T-helper 1 cell (primary cell): ENCODE results near the gene ARID5B.

Experiments
- DNase-seq, 5 donors: peaks; one replicate each; pipeline ENCODE4 v3.0.0-alpha.2; 2012 to 2020

ARID5B gene

DNA sequence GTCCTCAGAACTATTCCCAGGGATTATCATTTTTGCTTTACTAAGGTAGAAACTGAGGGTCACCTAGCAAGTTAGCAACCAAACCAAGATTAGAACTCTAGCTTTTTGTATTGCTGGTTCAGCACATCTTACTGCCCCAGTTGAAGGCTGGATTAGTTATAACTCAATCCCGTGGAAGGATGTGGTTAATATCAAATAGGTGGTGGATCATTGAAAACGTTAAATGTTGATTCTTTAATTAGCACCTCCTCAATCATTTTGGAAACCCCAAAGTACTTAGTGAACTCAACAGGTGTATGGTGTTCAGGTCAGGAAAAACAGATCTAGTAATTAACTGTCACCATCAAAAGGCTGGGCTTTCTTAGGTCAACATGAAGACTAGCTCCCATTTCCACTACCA lies 152.4 kb downstream of the ARID5B start:
- no peak for DNase-seq

DNA sequence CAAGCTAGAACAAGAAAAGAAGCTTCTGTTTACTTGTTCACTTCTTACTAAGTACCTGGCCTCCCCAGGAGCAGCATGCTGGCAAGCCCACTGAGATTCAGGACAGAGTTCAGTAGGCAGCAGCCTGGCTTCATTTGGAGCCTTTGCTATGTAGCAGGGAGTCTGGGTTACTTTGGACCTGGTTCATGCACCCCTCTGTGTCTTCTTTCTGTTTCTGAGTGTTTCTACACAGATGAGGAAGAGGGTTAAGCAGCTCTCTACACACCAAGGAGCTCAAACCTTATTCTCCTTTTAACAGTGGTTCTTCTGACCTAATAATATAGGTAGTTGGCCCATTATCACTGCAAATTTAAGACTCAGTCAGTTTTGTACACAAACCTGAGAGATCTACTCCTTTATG lies 152.9 kb downstream of the ARID5B start:
- DNase-seq: peak in 1 of 5 donors; percentile 55

- peak in 1 of 5 donors; percentile 47 for DNase-seq
Observed at GRCh38 chr10:62054830-62055229, 153.3 kb downstream of the ARID5B start.

DNA sequence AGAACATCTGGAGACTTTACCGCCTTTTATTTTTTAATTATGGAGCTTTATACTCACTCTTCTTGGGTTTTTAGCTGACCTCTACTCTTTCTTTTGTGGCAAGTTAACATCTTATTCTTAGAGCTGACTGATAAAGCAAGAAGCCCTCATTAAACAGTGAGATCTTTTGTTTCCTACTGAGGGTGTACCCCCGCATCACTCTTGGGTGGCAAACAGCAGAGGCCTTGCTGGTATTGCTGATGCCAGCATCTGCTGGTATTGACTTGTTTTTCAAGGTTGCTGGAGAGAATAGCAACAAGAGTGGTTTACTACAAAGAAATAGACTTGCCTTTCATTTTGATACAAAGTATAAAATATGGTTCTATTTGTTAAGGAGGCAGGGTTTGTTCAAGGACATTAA lies 154.7 kb downstream of the ARID5B start:
- no peak for DNase-seq

DNA sequence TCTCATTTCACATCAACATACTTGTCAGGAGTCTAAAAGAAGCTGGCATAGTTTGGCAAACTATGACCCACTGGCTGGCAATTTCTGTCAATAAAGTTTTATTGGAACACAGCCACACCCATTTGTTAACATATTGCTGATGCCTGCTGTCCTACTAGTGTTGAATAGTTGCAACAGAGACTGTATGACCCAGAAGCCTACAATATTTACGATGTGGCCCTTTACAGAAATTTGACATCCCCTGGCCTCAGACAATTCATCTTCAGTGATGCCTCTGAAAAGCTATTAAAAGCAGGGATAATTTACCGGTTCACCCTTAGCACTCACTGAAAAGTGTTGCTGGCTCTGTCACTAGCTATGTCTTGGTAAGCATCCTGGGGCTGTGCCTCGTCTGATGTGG lies 155.2 kb downstream of the ARID5B start:
- no peak for DNase-seq

DNA sequence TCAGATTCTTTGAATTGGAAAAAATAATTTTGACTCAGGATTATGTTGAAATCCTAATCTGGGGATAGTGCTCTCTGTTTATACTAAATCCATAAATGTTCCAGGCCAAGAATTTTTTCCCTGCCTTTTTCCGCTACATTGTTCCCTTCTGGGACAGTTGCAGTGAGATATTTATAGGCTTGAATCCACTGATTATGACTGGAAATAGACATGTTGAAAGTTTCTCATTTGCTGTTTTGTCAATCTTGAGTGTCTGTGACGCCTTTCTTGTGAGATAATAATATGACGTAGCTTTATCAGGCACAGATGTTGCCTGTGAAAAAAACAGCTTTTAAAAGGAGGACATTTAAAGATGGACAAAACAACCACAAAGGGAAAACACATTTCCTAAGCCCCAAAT lies 155.9 kb downstream of the ARID5B start:
- DNase-seq: no peak

- no peak for DNase-seq
Observed at GRCh38 chr10:62057850-62058249, 156.4 kb downstream of the ARID5B start.

DNA sequence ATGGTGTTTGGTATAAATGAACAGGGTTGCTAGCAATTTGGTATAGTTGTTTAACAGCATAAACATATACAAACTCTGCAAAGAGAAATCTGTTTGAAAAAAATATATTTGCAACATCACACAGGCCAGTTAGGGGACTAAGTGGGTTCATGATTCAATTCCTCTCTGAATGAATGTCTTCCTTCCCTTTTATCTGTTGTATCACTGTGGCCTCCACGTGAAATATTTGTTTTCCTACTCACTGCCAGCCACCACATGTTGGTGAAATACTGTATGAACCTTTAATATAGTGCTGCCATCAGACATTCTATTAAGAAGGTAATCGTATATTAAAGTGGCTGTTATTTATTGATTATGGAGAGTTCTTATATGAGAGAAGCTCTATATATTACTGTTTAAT lies 157.0 kb downstream of the ARID5B start:
- no peak for DNase-seq

DNA sequence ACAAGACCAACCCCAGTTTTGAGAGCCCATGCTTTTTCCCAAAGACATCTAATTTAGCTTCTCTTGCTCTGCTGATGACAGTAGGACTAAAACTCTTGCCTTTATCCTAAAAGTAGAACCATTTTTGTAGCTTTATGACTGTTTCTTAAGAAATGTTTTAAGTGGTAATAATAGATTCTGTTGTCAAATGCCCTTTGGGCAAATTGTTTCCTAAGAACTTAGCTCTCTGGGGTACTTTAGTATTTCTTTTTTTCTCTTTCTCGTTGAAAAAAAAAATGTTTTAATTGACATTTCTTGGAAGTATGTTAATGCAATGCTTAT lies 157.4 kb downstream of the ARID5B start:
- DNase-seq: no peak

DNA sequence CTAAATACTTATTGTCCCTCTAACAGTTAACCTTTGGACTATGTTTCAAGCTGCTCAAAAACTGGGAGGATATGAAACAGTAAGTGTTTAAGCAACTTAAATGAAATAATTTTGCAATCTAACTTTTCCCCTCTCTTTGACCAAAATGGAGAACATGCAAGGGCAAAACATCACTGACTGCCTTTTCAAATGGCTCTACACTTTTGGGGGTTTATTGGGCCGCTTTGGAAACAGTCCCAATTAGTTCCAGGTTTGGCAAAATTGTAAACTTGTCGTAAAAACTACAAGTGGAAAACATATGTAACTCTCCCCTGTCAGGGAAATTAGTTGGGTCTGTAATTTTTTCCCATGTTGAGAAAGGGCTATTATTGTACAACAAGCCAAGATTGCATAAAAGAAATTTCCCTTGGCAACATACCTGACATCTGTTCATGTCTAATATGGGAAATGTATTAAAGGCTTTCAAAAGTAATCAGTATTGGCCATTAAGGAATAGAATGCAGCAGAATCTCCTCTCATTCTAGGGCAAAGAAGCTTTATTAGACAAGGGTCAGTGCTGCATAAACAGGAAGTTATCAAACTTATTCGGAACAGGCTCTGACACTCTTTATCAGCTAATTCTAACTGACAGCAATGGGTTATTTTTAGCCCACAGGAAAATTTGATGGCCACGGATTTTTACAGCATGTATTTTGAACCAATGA lies 157.9 kb downstream of the ARID5B start:
- DNase-seq: no peak

DNA sequence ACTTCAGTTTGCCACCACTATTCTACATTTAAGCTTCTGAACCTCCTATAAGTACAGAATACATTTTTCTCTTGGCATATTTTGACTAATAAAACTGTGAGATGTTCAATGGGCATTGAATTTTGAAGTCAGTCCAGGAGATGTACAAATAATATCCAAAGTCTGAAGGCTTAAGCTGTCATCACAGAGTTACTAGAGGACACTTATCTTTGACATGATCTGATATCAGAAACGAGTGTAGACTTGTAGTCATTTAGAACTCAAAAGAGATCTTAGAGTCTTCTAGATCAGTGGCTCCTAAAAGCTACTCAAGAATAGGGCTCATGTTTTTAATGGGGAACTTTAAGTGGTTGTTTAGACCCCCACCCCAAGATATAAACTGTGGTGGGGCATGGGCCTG lies 160.5 kb downstream of the ARID5B start:
- DNase-seq: peak in 1 of 5 donors; percentile 41

- peak in 1 of 5 donors; percentile 54 for DNase-seq
Observed at GRCh38 chr10:62062752-62063512, 161.4 kb downstream of the ARID5B start.

DNA sequence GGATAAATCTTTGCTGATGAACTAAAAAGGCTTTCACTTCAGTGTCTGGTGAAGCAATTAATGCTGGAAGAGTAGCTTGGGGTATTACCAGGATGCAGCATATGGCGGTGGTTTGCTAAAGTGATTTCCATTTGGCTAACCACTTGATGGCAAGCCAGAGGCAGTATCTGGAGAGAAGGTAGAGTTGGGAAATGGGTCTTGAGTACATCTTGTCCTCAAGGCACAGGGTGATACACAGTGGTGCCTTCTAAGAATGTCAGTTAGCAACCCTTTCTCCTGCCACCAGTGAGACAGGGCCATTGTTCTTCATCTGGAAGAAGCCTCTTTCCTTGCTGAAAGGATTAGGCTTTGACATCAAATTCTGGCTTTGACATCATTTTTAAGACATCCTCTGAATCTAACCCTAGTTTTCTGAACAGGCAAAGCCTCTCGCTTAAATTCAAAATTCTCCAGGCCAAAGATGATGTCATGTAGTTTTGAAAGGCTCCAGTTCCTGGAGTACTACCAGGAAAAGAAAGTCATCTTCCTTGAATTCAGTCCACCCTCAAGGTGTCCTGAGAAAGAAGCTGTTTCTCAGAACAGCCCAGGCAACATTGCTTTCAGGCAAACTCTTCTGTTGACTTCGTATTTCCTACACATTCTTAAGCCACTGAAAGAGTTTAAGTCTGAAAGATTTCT lies 162.4 kb downstream of the ARID5B start:
- DNase-seq: peak in 1 of 5 donors; percentile 84

DNA sequence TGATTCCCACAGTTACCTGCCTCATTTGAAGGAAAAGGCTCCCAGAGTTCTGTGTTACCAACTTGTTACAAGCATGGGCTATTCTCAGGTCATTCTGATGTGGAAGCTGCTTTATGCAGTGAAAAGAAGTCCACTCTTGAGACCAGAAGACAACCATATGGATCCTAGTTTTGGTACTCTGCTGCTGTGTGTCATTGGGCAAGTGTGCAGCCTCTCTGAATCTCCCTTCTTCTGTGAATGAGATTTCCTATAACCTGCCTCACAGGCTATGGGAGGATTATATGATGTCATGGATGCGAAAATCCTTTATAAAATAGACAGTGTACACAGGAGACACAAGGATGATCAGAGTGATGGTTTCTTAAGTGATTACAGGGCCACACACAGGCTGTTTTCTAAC lies 166.1 kb downstream of the ARID5B start:
- DNase-seq: no peak

DNA sequence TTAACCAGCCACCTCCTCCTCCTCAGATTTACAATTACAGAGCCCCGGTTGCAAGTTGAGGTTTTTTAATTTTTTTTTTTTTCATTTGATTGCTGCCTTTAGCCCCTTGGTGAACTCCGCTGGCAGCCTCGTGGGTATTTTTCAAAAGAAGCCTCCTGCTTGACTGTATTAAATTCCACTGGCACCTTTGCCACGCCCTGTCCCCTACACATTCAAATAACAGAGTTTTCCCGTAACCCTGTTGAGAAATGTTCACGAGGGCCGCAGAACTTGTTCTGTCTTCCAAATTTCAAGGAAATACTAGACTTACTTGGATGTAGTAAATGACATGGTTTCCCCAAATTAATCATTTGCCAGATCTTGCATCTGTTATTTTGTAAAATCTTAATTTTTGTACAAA lies 167.0 kb downstream of the ARID5B start:
- no peak for DNase-seq

DNA sequence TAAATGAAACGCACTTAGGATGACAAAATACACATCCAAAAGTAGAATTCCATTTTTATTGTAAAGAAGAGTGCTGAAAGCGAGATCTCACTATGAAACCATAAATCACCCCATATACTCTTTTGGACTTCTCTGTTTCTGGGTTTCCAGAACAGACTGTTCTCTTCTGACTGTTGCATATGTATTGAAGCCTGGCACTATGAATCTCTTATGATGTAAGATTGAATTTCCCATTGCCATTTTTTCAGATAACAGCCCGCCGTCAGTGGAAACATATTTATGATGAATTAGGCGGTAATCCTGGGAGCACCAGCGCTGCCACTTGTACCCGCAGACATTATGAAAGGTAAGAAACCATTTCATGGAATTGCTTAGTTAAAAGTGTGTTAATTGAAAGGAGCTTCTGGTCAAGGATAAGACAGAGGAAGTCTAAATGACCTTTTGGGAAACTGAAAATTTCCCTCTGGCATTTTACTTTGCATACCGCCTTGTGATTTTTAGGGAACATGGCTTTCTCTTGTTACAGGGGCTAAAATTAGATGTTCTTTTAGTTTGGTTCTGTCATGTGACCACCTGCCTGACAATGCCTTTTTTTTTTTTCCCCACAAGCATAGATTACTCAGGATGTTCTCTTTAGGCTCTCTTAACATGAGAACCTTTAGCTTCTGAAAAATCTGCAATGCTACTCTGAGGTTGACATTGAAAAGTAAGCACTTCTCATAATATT lies 168.1 kb downstream of the ARID5B start:
- no peak for DNase-seq

- DNase-seq: peak in 1 of 5 donors; percentile 42
Observed at GRCh38 chr10:62071846-62072281, 170.4 kb downstream of the ARID5B start.

GRCh38 chr10:62072901-62073300 lies 171.4 kb downstream of the ARID5B start:
- DNase-seq: no peak

- no peak for DNase-seq
Observed at GRCh38 chr10:62073429-62073828, 171.9 kb downstream of the ARID5B start.

DNA sequence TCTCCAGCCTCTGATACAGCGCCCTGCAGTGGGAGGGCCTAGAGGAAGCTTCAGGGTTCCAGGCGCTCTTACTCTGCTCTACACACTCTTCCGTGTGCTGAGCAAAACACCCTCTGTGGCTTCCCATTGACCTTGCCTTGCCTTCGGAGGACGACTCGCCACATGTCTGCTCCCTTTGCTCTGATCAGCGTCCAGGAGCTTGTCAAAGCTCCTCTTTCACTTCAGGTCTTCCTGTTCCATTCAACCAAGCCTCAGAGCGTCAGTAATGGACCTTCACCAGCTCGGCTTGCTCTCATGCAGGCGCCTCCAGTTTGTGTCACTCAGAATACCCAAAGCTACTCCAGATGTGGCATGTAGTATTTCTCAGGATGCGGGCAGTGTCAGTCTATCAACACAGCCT lies 173.9 kb downstream of the ARID5B start:
- no peak for DNase-seq

DNA sequence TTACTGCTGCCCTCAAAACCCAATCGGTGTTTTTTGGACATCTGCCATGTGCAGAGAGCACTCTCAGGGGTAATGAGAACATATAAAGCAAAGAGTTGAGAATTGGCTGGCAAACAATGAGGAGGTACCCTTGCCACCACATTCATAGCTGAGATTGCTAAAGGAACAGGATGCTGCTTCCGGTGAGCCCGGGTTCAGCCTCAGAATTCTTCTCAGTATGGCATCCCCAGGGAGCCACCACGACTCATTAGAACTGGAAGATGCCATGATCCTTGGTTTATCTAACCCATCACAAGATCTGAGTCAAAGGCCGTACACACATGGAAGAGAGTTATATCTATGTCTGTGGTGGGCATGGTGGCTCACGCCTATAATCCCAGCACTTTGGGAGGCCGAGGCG lies 174.4 kb downstream of the ARID5B start:
- DNase-seq: no peak

- DNase-seq: peak in 1 of 5 donors; percentile 66
Observed at GRCh38 chr10:62076891-62077290, 175.4 kb downstream of the ARID5B start.

GRCh38 chr10:62077330-62078015 lies 176.0 kb downstream of the ARID5B start:
- no peak for DNase-seq
